LNCAP (cell line): Measurements from ENCODE around the gene ASAH2.

Experiments
- CTCF ChIP-seq: fragments of 450-650 bp; IDR thresholded peaks from 2 replicates; pipeline ENCODE4 v1.5.1; 2017; ENCODE audit warnings: mild to moderate bottlenecking

Gene ASAH2

DNA sequence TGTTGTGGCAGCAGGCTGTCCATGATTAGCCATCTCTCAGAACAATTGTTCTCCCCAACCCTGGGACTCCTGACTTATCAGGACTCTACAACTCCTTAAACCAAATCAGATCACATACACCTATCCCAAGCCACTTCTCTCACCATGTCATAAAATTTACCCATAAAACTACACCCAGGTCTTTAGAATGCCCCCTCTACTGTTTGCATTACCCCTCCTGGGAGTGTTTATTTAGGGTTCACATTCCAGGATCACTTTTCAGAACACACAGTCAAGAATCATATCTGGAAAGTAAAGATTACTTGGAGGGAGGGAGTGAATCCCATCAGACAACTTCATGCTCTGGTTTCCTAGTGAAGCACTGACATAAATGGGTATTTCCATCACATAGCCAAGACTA, 7.1 kb downstream of the ASAH2 start:
- TF ChIP-seq CTCF: no peak

GRCh38 chr10:50242777-50243176, 8.5 kb downstream of the ASAH2 start:
- no peak for TF ChIP-seq CTCF

DNA sequence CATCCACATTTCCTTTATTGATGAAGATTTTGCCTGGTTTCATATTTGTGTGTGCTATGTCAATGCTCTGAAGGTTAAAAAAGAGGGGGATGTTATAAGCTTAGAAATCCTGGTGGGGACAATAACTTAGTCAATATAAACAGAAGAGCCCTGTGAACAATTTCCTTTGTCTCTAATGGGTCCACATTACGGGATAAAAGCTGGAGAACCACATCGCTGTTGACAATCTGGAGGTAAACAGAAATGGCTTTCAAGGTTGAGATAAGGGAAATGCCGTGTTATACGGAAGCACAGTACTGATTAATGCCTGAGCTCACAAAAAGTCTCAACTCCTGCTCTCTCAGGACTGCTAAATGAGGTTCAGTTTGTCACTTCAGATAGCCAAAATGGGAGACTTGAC, 16.8 kb downstream of the ASAH2 start:
- no peak for TF ChIP-seq CTCF

- no peak for TF ChIP-seq CTCF
Measured at GRCh38 chr10:50232261-50232639, 19.1 kb downstream of the ASAH2 start.

- no peak for TF ChIP-seq CTCF
Measured at GRCh38 chr10:50231515-50232260, 19.6 kb downstream of the ASAH2 start.

- no peak for TF ChIP-seq CTCF
Measured at GRCh38 chr10:50229460-50229859, 21.9 kb downstream of the ASAH2 start.

- TF ChIP-seq CTCF: no peak
Measured at GRCh38 chr10:50228672-50229071, 22.6 kb downstream of the ASAH2 start.

- TF ChIP-seq CTCF: no peak
Measured at GRCh38 chr10:50226610-50227009, 24.7 kb downstream of the ASAH2 start.
